Heart right ventricle (tissue), 16 donors: ENCODE results near the gene DDHD1. TPM values are rescaled to one million over a fixed set of nuclear protein-coding genes. Genes with fewer than 3 reads are reported as not detected.

Experiments
- ATAC-seq, 8 donors: fragments of 200-7000 bp; cut with Tn5 transposase; one replicate each; pipeline ENCODE4 v1.9.1; 2020; ENCODE audit warnings: mild to moderate bottlenecking in 8 of 8, moderate library complexity in 8 of 8, moderate number of reproducible peaks in 1 of 8
- DNase-seq, 2 donors: peaks; one replicate each; pipeline ENCODE4 v3.0.0-alpha.2; 2020
- H3K27ac ChIP-seq, 10 donors: fragments of 200-600 bp; sonication (generic) in 2 of 10; one replicate each; pipeline versions ENCODE4 v1.5.0 to v1.8.0; 2020 to 2022; ENCODE audit warnings: mild to moderate bottlenecking in 3 of 10
- H3K27me3 ChIP-seq, 7 donors: fragments of 200-600 bp; one replicate each; pipeline ENCODE4 v1.8.0; 2021 to 2022; ENCODE audit warnings: mild to moderate bottlenecking in 2 of 7
- H3K36me3 ChIP-seq, 9 donors: fragments of 200-600 bp; sonication (generic) in 1 of 9; one replicate each; pipeline versions ENCODE4 v1.5.0 to v1.8.0; 2020 to 2022; ENCODE audit warnings: mild to moderate bottlenecking in 2 of 9
- H3K4me1 ChIP-seq, 9 donors: fragments of 200-600 bp; sonication (generic) in 1 of 9; one replicate each; pipeline versions ENCODE4 v1.5.0 to v1.8.0; 2020 to 2022; ENCODE audit warnings: mild to moderate bottlenecking in 4 of 9
- H3K4me3 ChIP-seq, 10 donors: fragments of 200-600 bp; sonication (generic) in 2 of 10; one replicate each; pipeline versions ENCODE4 v1.5.0 to v1.8.0; 2020 to 2022; ENCODE audit warnings: mild to moderate bottlenecking in 7 of 10, moderate library complexity in 2 of 10
- H3K9me3 ChIP-seq, 11 donors: fragments of 200-600 bp in 10 of 11; sonication (generic) in 2 of 11; one replicate each; pipeline versions ENCODE4 v1.5.0 to v1.8.0; 2013 to 2022; ENCODE audit warnings: mild to moderate bottlenecking in 2 of 11, control low read depth in 1 of 11, moderate library complexity in 1 of 11
- CTCF ChIP-seq, 9 donors: fragments of 200-600 bp; sonication (generic) in 2 of 9; IDR thresholded peaks; one replicate each; pipeline versions ENCODE4 v1.5.0 to v1.8.0; 2021 to 2022; ENCODE audit warnings: antibody characterized with exemption in 9 of 9, mild to moderate bottlenecking in 5 of 9, moderate library complexity in 1 of 9
- WGBS, 2 donors: extraction: QIAGEN DNeasy Blood & Tissue Kit; methylation state at CpG; one replicate each; pipeline ENCODE4 v1.1.7; 2013; ENCODE audit warnings: inconsistent platforms in 1 of 2; 5-methylcytosine and 5-hydroxymethylcytosine counted together
- intact Hi-C, 10 donors: fragments of 100-400 bp; cut with DNase I; formaldehyde crosslinking; loops; one replicate each; pipeline versions ENCODE4 v1.11.1 to v1.14.2; 2022
- polyA plus RNA-seq, 2 donors: library from polyadenylated mRNA; stranded (reverse); fragments of 200-250 nt; gene quantifications; one replicate each; pipeline ENCODE4 v1.2.3, GENCODE V29; 2013
- total RNA-seq, 10 donors: library from RNA; stranded (reverse); fragmentation: NEBNext Ultra II Directional in 3 of 10; extraction: Animal tissue kit (Norgen Biotek cat#: 25700) in 3 of 10; gene quantifications; one replicate each; pipeline versions ENCODE4 v1.2.1 to v1.2.4, GENCODE V29; 2021 to 2023
- donor health status: Arrhythmogenic right ventricular cardiomyopathy.
- donor health status: ischemic (EF 13 %, LVEDD 7.1; RV severe dilation, severe dysfunction).
- donor health status: healthy with polysubstance abuse.
- donor health status: DM: no; HTN: yes; CAD: no.
- donor health status: DM: no; HTN: no; CAD: no.
- donor health status: ischemic (EF 25% LVEDD 6.9; RV normal size, moderate dysfunction).
- donor health status: ischemic (EF 25% LVEDD 5.7; RV mildly dilated, moderate dysfunction).
- donor health status: healthy.
- donor health status: DM: yes; HTN: yes; CAD: no.
- donor health status: Ischemic cardiomyopathy.
- donor health status: ischemic (EF 35%, LVEDD 5.7; RV mildly dilated, moderate dysfunction).
- donor health status: nonischemic (EF 11% LVEDD 7.7; RV severe dilation, severe dysfunction).
- donor health status: DM: yes; HTN: yes; CAD: no.
- donor health status: PGD.
- donor health status: ischemic (EF 29% LVEDD 5.4; RV normal size, mild dysfunction).
- donor health status: nonischemic (EF 23%, LVEDD 6.1; RV moderate dilation, normal function).

Gene DDHD1
- total and polyA plus RNA-seq, 12 donors, result 2.1 to 9.6 (median 7.4) TPM

DNA sequence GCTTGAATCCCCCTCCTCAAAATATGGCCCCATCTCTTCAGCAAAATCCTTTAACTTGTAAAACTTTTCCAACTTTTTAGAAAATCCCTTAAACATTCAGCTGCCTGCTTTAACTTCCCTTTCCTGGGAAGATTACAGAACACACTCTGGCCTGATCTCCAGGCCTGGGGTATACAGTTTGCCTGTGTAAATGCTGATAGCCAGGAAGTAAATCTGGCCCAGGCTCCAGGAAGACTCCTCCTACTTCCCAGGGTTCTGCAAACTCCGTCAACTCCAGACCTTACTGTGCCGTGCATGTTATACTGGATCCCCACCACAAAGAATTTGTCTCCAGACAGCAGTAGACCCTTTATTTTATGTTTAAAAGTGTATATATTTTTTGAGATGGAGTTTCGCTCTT, 135.3 kb downstream of the DDHD1 start:
- Histone ChIP-seq H3K4me1 (peaks cover 0 to 16% (median 6%) of the 10 kb centered on the region in 9 donors), H3K9me3 (no peaks in the 10 kb centered on the region), H3K27me3 (no peaks in the 10 kb centered on the region), H3K36me3 (no peaks in the 10 kb centered on the region), H3K27ac (peak overlapping the region in 7 of 10 donors; percentile 25 to 85 (median 65)), H3K4me3 (no peak overlapping the region)
- peak in 1 of 2 donors; percentile 34 for DNase-seq
- WGBS, 2 donors, result 63 to 67% methylated on average over 3 of the region's 3 CpGs
- ATAC-seq, result peak in 6 of 8 donors; percentile 60 to 90 (median 87)
- intact Hi-C loops, result no loop called here
- TF ChIP-seq CTCF (IDR thresholded peaks at IDR 0.05), result no peak

GRCh38 chr14:53016919-53017318, 136.2 kb downstream of the DDHD1 start:
- no peak overlapping the region for H3K4me3 ChIP-seq
- H3K4me1 ChIP-seq, result peaks cover 0 to 16% (median 6%) of the 10 kb centered on the region in 9 donors
- intact Hi-C loops, result no loop called here
- no peak for TF ChIP-seq CTCF (IDR thresholded peaks at IDR 0.05)
- H3K27ac ChIP-seq, result peak overlapping the region in 5 of 10 donors; percentile 25 to 85 (median 65)
- ATAC-seq (no peak), DNase-seq (no peak)
- H3K36me3 ChIP-seq, result no peaks in the 10 kb centered on the region
- no peaks in the 10 kb centered on the region for H3K27me3 ChIP-seq
- no peaks in the 10 kb centered on the region for H3K9me3 ChIP-seq

DNA sequence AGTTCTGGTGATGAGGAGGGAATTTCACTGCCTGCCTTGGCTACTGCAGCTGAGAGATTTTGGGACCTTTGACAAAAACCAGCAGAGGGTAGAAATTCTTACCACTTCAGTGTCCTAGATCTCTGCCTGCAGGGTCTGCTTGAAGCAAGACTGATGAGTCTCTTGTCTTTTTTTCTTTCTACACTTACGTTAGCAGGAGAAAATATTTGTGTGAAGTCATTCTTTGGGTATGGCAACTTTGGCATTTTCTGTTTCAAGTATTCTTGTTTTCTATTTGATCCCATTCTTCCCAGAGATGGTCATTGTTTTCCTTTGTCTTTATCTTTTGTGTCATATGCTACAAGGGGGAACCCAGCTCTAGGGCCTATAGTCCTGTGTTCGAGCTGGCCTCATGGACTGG, 136.6 kb downstream of the DDHD1 start:
- Histone ChIP-seq H3K4me3 (no peak overlapping the region), H3K27ac (no peak overlapping the region), H3K36me3 (no peaks in the 10 kb centered on the region), H3K4me1 (peaks cover 0 to 16% (median 6%) of the 10 kb centered on the region in 9 donors), H3K27me3 (no peaks in the 10 kb centered on the region), H3K9me3 (no peaks in the 10 kb centered on the region)
- ATAC-seq, result no peak
- intact Hi-C loops, result no loop called here
- WGBS, 2 donors, result 73 to 90% methylated on average over 2 of the region's 2 CpGs
- TF ChIP-seq CTCF (IDR thresholded peaks at IDR 0.05), result no peak
- no peak for DNase-seq

DNA sequence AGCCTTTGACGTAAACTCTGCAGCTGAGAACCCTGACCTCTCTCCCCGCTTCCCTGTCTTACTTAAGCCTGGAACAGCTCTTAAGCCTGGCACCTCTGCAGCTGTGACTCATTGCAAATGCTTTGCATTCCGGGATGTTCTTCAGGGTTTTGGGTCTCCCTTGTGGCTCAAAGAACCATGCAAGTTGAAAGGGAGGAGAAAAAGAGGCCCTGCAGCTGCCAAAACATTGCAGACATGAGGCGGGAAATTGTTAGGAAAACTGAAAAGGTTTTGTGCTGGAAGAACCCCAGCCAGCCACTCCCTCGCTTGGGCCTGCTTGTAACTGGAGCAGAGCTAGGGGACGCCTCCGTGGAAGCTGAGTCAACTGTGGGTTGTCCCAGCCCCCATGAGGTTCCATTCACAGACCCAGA, 142.1 kb downstream of the DDHD1 start:
- no peaks in the 10 kb centered on the region for H3K36me3 ChIP-seq
- intact Hi-C loops, result no loop called here
- H3K4me3 ChIP-seq, result no peak overlapping the region
- peak overlapping the region in 7 of 10 donors; percentile 11 to 62 (median 47) for H3K27ac ChIP-seq
- 61% methylated on average over 7 of the region's 7 CpGs for WGBS, 2 donors
- no peak for TF ChIP-seq CTCF (IDR thresholded peaks at IDR 0.05)
- H3K27me3 ChIP-seq, result no peaks in the 10 kb centered on the region
- DNase-seq (peak; percentile 54 to 61), ATAC-seq (peak; percentile 75 to 96 (median 90))
- H3K4me1 ChIP-seq, result peaks cover 0 to 14% (median 11%) of the 10 kb centered on the region in 9 donors
- no peaks in the 10 kb centered on the region for H3K9me3 ChIP-seq
